Smooth muscle cell (in vitro differentiated cells): ENCODE results near the gene AHSA1. TPM values are rescaled to one million over a fixed set of nuclear protein-coding genes. Genes with fewer than 3 reads are reported as not detected.

Source experiments
- DNase-seq: peaks from one replicate; lab custom pipeline; 2025; ENCODE audit not compliant: unreplicated experiment; lab: John Stamatoyannopoulos, UW
- H2AFZ ChIP-seq: fragments of 200-600 bp; sonication (generic); 2 replicates; pipeline ENCODE4 v1.6.0; 2016; ENCODE audit warnings: antibody characterized with exemption, low read depth, mild to moderate bottlenecking
- H3F3A ChIP-seq: fragments of 200-600 bp; sonication (generic); 2 replicates; pipeline ENCODE4 v1.6.0; 2017; ENCODE audit warnings: antibody characterized with exemption, low read depth
- H3K27ac ChIP-seq: fragments of 200-600 bp; sonication (generic); 2 replicates; pipeline ENCODE4 v1.5.1; 2016; ENCODE audit warnings: low read depth, mild to moderate bottlenecking
- H3K27me3 ChIP-seq: fragments of 200-600 bp; sonication (generic); 2 replicates; pipeline ENCODE4 v1.6.1; 2016; ENCODE audit warnings: low read depth, mild to moderate bottlenecking
- H3K36me3 ChIP-seq: fragments of 200-600 bp; sonication (generic); 2 replicates; pipeline ENCODE4 v1.5.1; 2016; ENCODE audit warnings: low read depth
- H3K4me1 ChIP-seq: fragments of 200-600 bp; sonication (generic); 2 replicates; pipeline ENCODE4 v1.5.1; 2016; ENCODE audit warnings: low read depth
- H3K4me2 ChIP-seq: fragments of 200-600 bp; sonication (generic); 2 replicates; pipeline ENCODE4 v1.6.0; 2016; ENCODE audit warnings: mild to moderate bottlenecking
- H3K4me3 ChIP-seq: fragments of 200-600 bp; sonication (generic); 2 replicates; pipeline ENCODE4 v1.5.1; 2016; ENCODE audit warnings: mild to moderate bottlenecking
- H3K79me2 ChIP-seq: fragments of 200-600 bp; sonication (generic); 2 replicates; pipeline ENCODE4 v1.6.0; 2016; ENCODE audit warnings: low read depth, mild to moderate bottlenecking
- H3K9ac ChIP-seq: fragments of 200-600 bp; sonication (generic); 2 replicates; pipeline ENCODE4 v1.6.0; 2016; ENCODE audit warnings: low read depth
- H3K9me3 ChIP-seq: fragments of 200-600 bp; sonication (generic); replicated peaks from 2 replicates; pipeline ENCODE4 v1.5.1; 2016; ENCODE audit warnings: low read depth
- H4K20me1 ChIP-seq: fragments of 200-600 bp; sonication (generic); 2 replicates; pipeline ENCODE4 v1.6.0; 2016; ENCODE audit warnings: low read depth
- CTCF ChIP-seq: fragments of 200-600 bp; sonication (generic); IDR thresholded peaks from 2 replicates; pipeline ENCODE4 v1.5.1; 2017; ENCODE audit warnings: borderline replicate concordance, mild to moderate bottlenecking, antibody characterized with exemption; ENCODE audit not compliant: insufficient read depth, poor library complexity, severe bottlenecking
- WGBS: methylation state at CpG from one replicate; pipeline ENCODE4 v1.1.7; 2016; ENCODE audit warnings: low lambda C conversion rate; 5-methylcytosine and 5-hydroxymethylcytosine counted together
- polyA plus RNA-seq: library from polyadenylated mRNA; unstranded; fragments of >200 nt; fragmentation: Nextera tagmentation; extraction: Ambion mirVana; gene quantifications from 2 replicates; pipeline ENCODE4 v1.2.1, GENCODE V29; 2016
- total RNA-seq: library from RNA; depleted of rRNA; stranded (reverse); fragments of >200 nt; gene quantifications from 2 replicates; pipeline ENCODE4 v1.2.3, GENCODE V29; 2014

AHSA1 gene
- total and polyA plus RNA-seq, 2 experiments from 2014 or later = 88.5 to 92.8 TPM

DNA sequence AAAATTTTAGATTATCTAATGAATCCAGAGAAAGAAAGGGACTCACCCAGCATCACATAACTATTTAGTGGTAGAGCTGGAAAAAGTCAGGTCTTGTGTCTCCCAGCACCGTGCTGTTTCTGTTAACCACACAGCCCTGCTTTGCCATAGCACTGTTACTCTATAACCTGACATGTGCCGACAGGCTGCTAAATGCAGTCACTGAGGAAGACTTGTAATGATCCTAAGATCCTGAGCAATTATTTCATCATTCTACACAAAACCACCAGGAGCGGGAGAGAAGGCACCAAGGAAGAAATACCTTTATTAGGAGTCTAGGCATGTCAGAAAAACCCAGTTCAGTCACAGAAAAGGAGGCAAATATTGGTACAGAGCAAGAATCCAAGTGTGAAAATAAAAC lies 31.5 kb upstream of the AHSA1 start:
- no peaks in the 10 kb centered on the region for H3K4me1 ChIP-seq
- WGBS = 93% methylated on average over 3 of the region's 3 CpGs

GRCh38 chr14:77436042-77436441 lies 21.9 kb upstream of the AHSA1 start:
- no peak for DNase-seq
- peaks cover 31% of the 10 kb centered on the region for H3K36me3 ChIP-seq
- TF ChIP-seq CTCF = no peak

More for the DNA sequence above, 31.5 kb upstream of the AHSA1 start:
- Histone ChIP-seq H3K27ac (no peak overlapping the region), H3K9me3 (no peaks in the 10 kb centered on the region), H2AFZ (no peak overlapping the region), H3F3A (no peaks in the 10 kb centered on the region), H4K20me1 (no peaks in the 10 kb centered on the region), H3K36me3 (peaks cover 32% of the 10 kb centered on the region), H3K9ac (no peak overlapping the region), H3K27me3 (no peaks in the 10 kb centered on the region), H3K4me3 (no peak overlapping the region), H3K79me2 (no peaks in the 10 kb centered on the region), H3K4me2 (no peak overlapping the region)
- no peak for TF ChIP-seq CTCF
- no peak for DNase-seq

GRCh38 chr14:77438596-77438995 lies 19.3 kb upstream of the AHSA1 start:
- Histone ChIP-seq H3K4me2 (no peak overlapping the region), H3K27ac (no peak overlapping the region), H3K4me1 (no peaks in the 10 kb centered on the region), H2AFZ (no peak overlapping the region), H3K79me2 (no peaks in the 10 kb centered on the region), H3K4me3 (no peak overlapping the region), H3K9ac (no peak overlapping the region), H3K9me3 (no peaks in the 10 kb centered on the region), H3K27me3 (no peaks in the 10 kb centered on the region), H3F3A (no peaks in the 10 kb centered on the region), H4K20me1 (no peaks in the 10 kb centered on the region), H3K36me3 (peaks cover 37% of the 10 kb centered on the region)
- 97% methylated on average over 1 of the region's 1 CpG for WGBS
- no peak for DNase-seq
- no peak for TF ChIP-seq CTCF

More at GRCh38 chr14:77436042-77436441, 21.9 kb upstream of the AHSA1 start:
- H2AFZ ChIP-seq = no peak overlapping the region
- H3K27me3 ChIP-seq = no peaks in the 10 kb centered on the region
- no peak overlapping the region for H3K9ac ChIP-seq
- no peaks in the 10 kb centered on the region for H3K4me1 ChIP-seq
- no peaks in the 10 kb centered on the region for H3K9me3 ChIP-seq
- 98% methylated on average over 3 of the region's 3 CpGs for WGBS
- H4K20me1 ChIP-seq = no peaks in the 10 kb centered on the region
- H3K27ac ChIP-seq = no peak overlapping the region
- no peak overlapping the region for H3K4me2 ChIP-seq
- no peak overlapping the region for H3K4me3 ChIP-seq
- H3K79me2 ChIP-seq = no peaks in the 10 kb centered on the region
- H3F3A ChIP-seq = no peaks in the 10 kb centered on the region

DNA sequence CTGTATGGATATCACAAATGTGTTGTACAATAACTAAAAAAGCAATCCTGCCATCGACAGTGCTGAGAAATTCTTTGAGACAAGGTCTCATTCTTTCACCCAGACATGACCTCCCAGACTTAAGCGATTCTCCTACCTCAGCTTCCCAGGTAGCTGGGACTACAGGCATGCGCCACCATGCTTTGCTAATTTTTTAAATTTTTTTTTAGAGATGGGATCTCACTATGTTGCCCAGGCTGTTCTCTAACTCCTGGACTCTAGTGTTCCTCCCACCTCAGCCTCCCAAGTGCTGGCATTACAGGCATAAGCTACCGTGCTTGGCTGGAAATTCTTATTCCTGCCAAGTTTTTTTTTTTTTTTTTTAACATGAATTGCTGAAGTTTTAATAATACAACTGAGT lies 18.0 kb upstream of the AHSA1 start:
- TF ChIP-seq CTCF = no peak
- Histone ChIP-seq H3K36me3 (peaks cover 28% of the 10 kb centered on the region), H3K4me3 (no peak overlapping the region), H3K4me2 (no peak overlapping the region), H3F3A (no peaks in the 10 kb centered on the region), H3K4me1 (no peaks in the 10 kb centered on the region), H2AFZ (no peak overlapping the region), H4K20me1 (no peaks in the 10 kb centered on the region), H3K27ac (no peak overlapping the region), H3K9ac (no peak overlapping the region), H3K79me2 (no peaks in the 10 kb centered on the region), H3K27me3 (no peaks in the 10 kb centered on the region), H3K9me3 (no peaks in the 10 kb centered on the region)
- WGBS = 98% methylated on average over 4 of the region's 4 CpGs
- DNase-seq = no peak
